Activated CD4-positive, alpha-beta T cell treated with anti-CD3 and anti-CD28 coated beads for 48 hours (primary cell): Measurements from ENCODE around the gene CLDN11.

ENCODE experiments used
- DNase-seq: peaks from one replicate; pipeline ENCODE4 v3.0.0-alpha.2; 2020

Gene CLDN11

GRCh38 chr3:170473358-170473757 lies 54.7 kb downstream of the CLDN11 start:
- DNase-seq: no peak

GRCh38 chr3:170475092-170475685 lies 56.5 kb downstream of the CLDN11 start:
- DNase-seq: no peak

DNA sequence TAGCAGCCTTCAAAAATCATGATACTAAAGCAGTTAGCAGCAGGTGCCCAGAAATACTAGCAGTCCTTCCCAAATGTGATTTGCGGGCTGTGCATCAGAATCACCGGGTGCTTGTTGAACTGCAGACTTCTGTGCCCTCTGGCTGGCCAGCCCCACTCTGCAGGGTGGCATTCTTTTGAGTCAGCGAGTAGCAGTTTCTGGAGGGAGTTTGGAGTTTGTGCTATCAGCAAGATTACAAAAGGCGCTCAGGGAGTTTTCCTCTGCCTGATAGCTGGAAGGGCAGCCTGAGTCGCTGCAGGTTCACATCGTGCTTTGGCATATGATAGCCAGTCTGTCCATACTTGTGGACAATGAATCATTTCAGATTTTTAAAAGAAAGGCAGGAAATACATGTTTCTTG lies 57.6 kb downstream of the CLDN11 start:
- no peak for DNase-seq

GRCh38 chr3:170477395-170477794 lies 58.7 kb downstream of the CLDN11 start:
- DNase-seq: no peak

DNA sequence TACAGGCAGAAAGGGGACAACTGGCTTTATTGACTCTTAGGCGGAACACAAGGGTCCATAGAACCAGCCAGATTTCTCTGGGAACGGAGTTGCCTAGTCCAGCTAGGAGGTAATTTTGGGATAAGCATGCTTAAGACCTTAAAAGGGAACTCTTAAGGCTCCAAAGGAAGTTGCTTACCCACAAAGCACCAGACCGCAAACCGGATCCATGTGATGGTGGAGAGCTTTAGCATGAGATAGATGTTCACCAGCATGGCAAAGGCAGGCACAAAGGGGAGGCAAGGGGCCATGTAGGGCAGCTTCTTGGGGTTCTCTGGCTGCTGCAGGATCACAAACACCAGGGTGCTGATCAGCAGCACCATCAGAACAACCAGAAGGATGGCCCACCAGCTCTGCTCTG lies 61.4 kb downstream of the CLDN11 start:
- no peak for DNase-seq

- DNase-seq: no peak
These were observed 63.5 kb downstream of the CLDN11 start for GRCh38 chr3:170482199-170482598.

- DNase-seq: no peak
These were observed 65.0 kb downstream of the CLDN11 start for GRCh38 chr3:170483485-170484262.
